Spleen (tissue), 11 donors: Measurements from ENCODE around the gene ACER3. TPM values are rescaled to one million over a fixed set of nuclear protein-coding genes. Genes with fewer than 3 reads are reported as not detected.

Experiments used
- DNase-seq: peaks from one replicate; pipeline ENCODE4 v3.0.0-alpha.2; 2020
- H3K27ac ChIP-seq, 8 donors: fragments of 200-600 bp; sonication (generic) in 7 of 8; 1 replicate in 4 of 8; 2 replicates in 4 of 8; pipeline versions ENCODE4 v1.5.0 to v1.8.0; 2016 to 2021; ENCODE audit warnings: inconsistent platforms in 4 of 8, mild to moderate bottlenecking in 4 of 8, moderate library complexity in 1 of 8
- H3K27me3 ChIP-seq, 7 donors: fragments of 200-600 bp; sonication (generic) in 6 of 7; replicated peaks in 1 of 7; 1 replicate in 4 of 7; 2 replicates in 3 of 7; pipeline versions ENCODE4 v1.5.0 to v1.8.0; 2016 to 2021; ENCODE audit warnings: inconsistent platforms in 3 of 7, mild to moderate bottlenecking in 1 of 7
- H3K36me3 ChIP-seq, 6 donors: fragments of 200-600 bp; sonication (generic) in 5 of 6; 1 replicate in 4 of 6; 2 replicates in 2 of 6; pipeline versions ENCODE4 v1.5.0 to v1.8.0; 2016 to 2021; ENCODE audit warnings: inconsistent platforms in 2 of 6
- H3K4me1 ChIP-seq, 6 donors: fragments of 200-600 bp; sonication (generic) in 5 of 6; 1 replicate in 3 of 6; 2 replicates in 3 of 6; pipeline versions ENCODE4 v1.5.0 to v1.8.0; 2016 to 2021; ENCODE audit warnings: inconsistent platforms in 3 of 6
- H3K4me3 ChIP-seq, 8 donors: fragments of 200-600 bp; sonication (generic) in 7 of 8; 1 replicate in 4 of 8; 2 replicates in 4 of 8; pipeline versions ENCODE4 v1.5.0 to v1.8.0; 2016 to 2021; ENCODE audit warnings: inconsistent platforms in 4 of 8, mild to moderate bottlenecking in 4 of 8, moderate library complexity in 2 of 8
- H3K9me3 ChIP-seq, 8 donors: fragments of 200-600 bp; sonication (generic) in 7 of 8; 1 replicate in 4 of 8; 2 replicates in 4 of 8; pipeline versions ENCODE4 v1.5.0 to v1.8.0; 2016 to 2021; ENCODE audit warnings: inconsistent platforms in 4 of 8
- POLR2A ChIP-seq, 3 donors: fragments of 450-650 bp; IDR thresholded peaks; one replicate each; pipeline ENCODE4 v1.5.1; 2017; ENCODE audit warnings: antibody characterized with exemption in 3 of 3, mild to moderate bottlenecking in 1 of 3
- POLR2AphosphoS5 ChIP-seq, 3 donors: sonication (generic); formaldehyde crosslinking; IDR thresholded peaks; one replicate each; pipeline ENCODE4 v1.5.1; 2017; ENCODE audit warnings: antibody characterized with exemption in 3 of 3
- WGBS, 5 donors: extraction: QIAGEN DNeasy Blood & Tissue Kit in 3 of 5; methylation state at CpG; one replicate each; pipeline versions ENCODE4 v1.1.5 to v1.1.7; 2013 to 2018; 5-methylcytosine and 5-hydroxymethylcytosine counted together
- intact Hi-C: fragments of 100-400 bp; cut with DNase I; formaldehyde crosslinking; loops from one replicate; pipeline ENCODE4 v1.15.0; 2023; ENCODE audit warnings: low total_unique reads
- polyA plus RNA-seq, 3 donors: library from polyadenylated mRNA; stranded (reverse); fragments of 200-250 nt; gene quantifications; one replicate each; pipeline ENCODE4 v1.2.1, GENCODE V29; 2013
- total RNA-seq, 7 donors: library from RNA; depleted of rRNA in 3 of 7; stranded (reverse); fragments of >200 nt in 3 of 7; fragmentation: NEBNext Ultra II Directional in 4 of 7; extraction: Animal tissue kit (Norgen Biotek cat#: 25700) in 4 of 7; gene quantifications; one replicate each; pipeline versions ENCODE4 v1.1.0 to v1.2.1, GENCODE V29; 2016 to 2021
- TF ChIP-seq, protein P1 (sequence below), 11 experiments: fragments of 200-600 bp in 7 of 11; fragments of 450-650 bp in 4 of 11; sonication (generic) in 4 of 11; IDR thresholded peaks in 8 of 11; conservative IDR thresholded peaks in 3 of 11; 1 replicate in 7 of 11; 2 replicates in 4 of 11; pipeline versions ENCODE4 v1.4.0 to v1.8.0; 2016 to 2021; ENCODE audit warnings: antibody characterized with exemption in 11 of 11, inconsistent platforms in 4 of 11, mild to moderate bottlenecking in 1 of 11
- donor health status: healthy with polysubstance abuse.
- donor health status: DM: no; HTN: no; CAD: no; lungs with moderate emphysema.
- donor health status: DM: no; HTN: no; CAD: no.
- donor health status: Bipolar disorder and iron deficiency.
- donor health status: healthy.
- donor health status: DM: no; HTN: no; CAD: no.
- donor health status: DM: yes; HTN: yes; CAD: no.

Gene ACER3
- total and polyA plus RNA-seq, 10 donors: 2.9 to 52.2 (median 32.1) TPM

DNA sequence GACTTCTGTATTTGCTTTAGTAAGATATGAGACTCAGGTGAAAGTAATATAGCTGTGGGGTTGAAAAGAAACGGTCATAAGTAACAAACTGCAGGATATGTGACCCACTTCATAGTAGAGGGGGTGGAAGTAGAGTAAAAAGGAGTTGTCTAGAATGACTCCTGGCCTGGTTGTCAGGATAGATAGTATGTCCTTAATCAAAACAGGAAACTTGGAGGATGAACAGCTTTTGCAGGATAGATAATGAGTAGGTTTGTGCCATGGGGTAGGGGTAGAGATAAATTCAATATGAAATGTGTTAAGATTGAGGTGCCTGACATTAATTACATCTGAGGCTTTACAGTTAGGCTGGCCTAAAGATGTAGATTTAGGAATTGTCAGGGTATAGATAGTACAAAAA is 126.5 kb downstream of the ACER3 start:
- DNase-seq: no peak
- no peaks in the 10 kb centered on the region for H3K9me3 ChIP-seq
- H3K36me3 ChIP-seq: peaks cover 0 to 82% (median 3%) of the 10 kb centered on the region in 6 donors
- no peak overlapping the region for H3K4me3 ChIP-seq
- H3K4me1 ChIP-seq: no peaks in the 10 kb centered on the region
- WGBS, 5 donors: 80 to 90% (median 84%) methylated on average over 1 of the region's 1 CpG
- TF ChIP-seq POLR2A (IDR thresholded peaks at IDR 0.05) (no peak), POLR2AphosphoS5 (IDR thresholded peaks at IDR 0.05) (no peak)
- TF ChIP-seq, protein P1, sequence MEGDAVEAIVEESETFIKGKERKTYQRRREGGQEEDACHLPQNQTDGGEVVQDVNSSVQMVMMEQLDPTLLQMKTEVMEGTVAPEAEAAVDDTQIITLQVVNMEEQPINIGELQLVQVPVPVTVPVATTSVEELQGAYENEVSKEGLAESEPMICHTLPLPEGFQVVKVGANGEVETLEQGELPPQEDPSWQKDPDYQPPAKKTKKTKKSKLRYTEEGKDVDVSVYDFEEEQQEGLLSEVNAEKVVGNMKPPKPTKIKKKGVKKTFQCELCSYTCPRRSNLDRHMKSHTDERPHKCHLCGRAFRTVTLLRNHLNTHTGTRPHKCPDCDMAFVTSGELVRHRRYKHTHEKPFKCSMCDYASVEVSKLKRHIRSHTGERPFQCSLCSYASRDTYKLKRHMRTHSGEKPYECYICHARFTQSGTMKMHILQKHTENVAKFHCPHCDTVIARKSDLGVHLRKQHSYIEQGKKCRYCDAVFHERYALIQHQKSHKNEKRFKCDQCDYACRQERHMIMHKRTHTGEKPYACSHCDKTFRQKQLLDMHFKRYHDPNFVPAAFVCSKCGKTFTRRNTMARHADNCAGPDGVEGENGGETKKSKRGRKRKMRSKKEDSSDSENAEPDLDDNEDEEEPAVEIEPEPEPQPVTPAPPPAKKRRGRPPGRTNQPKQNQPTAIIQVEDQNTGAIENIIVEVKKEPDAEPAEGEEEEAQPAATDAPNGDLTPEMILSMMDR (IDR thresholded peaks at IDR 0.05 in 8 of 11, conservative IDR thresholded peaks at IDR 0.05 in 3 of 11): no peak
- H3K27ac ChIP-seq: no peak overlapping the region
- no peaks in the 10 kb centered on the region for H3K27me3 ChIP-seq
- intact Hi-C loops: no loop called here

DNA sequence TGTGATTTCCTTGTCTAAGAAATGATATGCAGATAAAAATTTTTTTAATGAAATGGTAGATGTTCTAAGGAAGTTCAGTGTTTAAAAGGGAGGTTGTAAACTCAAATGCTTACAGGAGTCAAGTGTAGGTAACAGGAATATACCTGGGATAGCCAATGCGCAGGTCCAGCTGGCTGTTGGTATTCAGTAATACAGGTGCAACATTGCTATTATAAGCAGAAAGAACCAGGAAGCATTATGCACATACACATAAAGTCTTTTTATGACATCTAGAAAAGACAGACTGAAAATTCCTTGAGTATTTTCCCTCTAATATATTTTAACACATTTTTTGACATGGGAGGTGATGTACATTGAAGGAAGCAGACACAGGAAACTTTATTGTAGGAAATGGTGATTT is 129.9 kb downstream of the ACER3 start:
- Histone ChIP-seq H3K4me3 (no peak overlapping the region), H3K4me1 (no peaks in the 10 kb centered on the region), H3K9me3 (no peaks in the 10 kb centered on the region), H3K27ac (no peak overlapping the region), H3K36me3 (peaks cover 0 to 92% (median 3%) of the 10 kb centered on the region in 6 donors), H3K27me3 (no peaks in the 10 kb centered on the region)
- 91 to 100% (median 96%) methylated on average over 1 of the region's 1 CpG for WGBS, 5 donors
- TF ChIP-seq POLR2AphosphoS5 (IDR thresholded peaks at IDR 0.05) (no peak), POLR2A (IDR thresholded peaks at IDR 0.05) (no peak)
- TF ChIP-seq, protein P1 (IDR thresholded peaks at IDR 0.05 in 8 of 11, conservative IDR thresholded peaks at IDR 0.05 in 3 of 11): no peak
- intact Hi-C loops: no loop called here
- DNase-seq: no peak

DNA sequence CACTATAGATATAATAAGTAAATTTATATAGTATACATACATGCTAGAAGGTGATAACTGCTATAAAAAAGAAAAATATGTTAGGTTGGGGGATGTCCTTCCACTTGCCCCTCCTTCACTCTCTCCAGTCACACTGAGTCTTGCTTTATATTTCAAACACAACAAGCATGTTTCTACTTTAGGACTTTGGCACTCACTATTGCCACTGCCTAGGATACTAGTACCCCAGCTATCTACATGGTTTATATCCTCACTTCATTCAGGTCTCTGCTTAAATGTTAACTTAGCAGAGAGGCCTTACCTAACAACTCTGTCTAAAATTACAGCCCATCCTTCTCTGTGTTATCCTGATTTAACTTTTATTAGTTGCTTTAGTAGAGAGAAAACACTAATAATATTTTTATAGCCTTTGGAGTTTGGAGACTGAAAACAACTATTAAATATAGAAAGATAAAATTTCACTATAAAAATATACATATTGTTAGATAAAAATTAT is 134.4 kb downstream of the ACER3 start:
- H3K4me1 ChIP-seq: no peaks in the 10 kb centered on the region
- no peak overlapping the region for H3K4me3 ChIP-seq
- H3K27me3 ChIP-seq: no peaks in the 10 kb centered on the region
- H3K27ac ChIP-seq: no peak overlapping the region
- no peaks in the 10 kb centered on the region for H3K9me3 ChIP-seq
- TF ChIP-seq, protein P1 (IDR thresholded peaks at IDR 0.05 in 8 of 11, conservative IDR thresholded peaks at IDR 0.05 in 3 of 11): no peak
- DNase-seq: no peak
- intact Hi-C loops: no loop called here
- H3K36me3 ChIP-seq: peaks cover 0 to 86% (median 3%) of the 10 kb centered on the region in 6 donors

- no peak for DNase-seq
- no peaks in the 10 kb centered on the region for H3K9me3 ChIP-seq
- no peak for TF ChIP-seq POLR2A (IDR thresholded peaks at IDR 0.05)
- TF ChIP-seq, protein P1 (IDR thresholded peaks at IDR 0.05 in 8 of 11, conservative IDR thresholded peaks at IDR 0.05 in 3 of 11): no peak
- H3K27me3 ChIP-seq: no peaks in the 10 kb centered on the region
- peaks cover 0 to 74% (median 2%) of the 10 kb centered on the region in 6 donors for H3K36me3 ChIP-seq
- no peak overlapping the region for H3K4me3 ChIP-seq
- 84 to 93% (median 89%) methylated on average over 1 of the region's 1 CpG for WGBS, 5 donors
- no peaks in the 10 kb centered on the region for H3K4me1 ChIP-seq
- H3K27ac ChIP-seq: no peak overlapping the region
- intact Hi-C loops: no loop called here
Measured at GRCh38 chr11:76997512-76997911, 136.8 kb downstream of the ACER3 start.
